Activated CD8-positive, alpha-beta memory T cell treated with anti-CD3 and anti-CD28 coated beads for 24 hours (primary cell): Measurements from ENCODE around the gene HOXA1.

Experiments used
- DNase-seq: peaks from one replicate; pipeline ENCODE4 v3.0.0-alpha.2; 2020

HOXA1 gene

GRCh38 chr7:27116031-27116961 lies 20.5 kb upstream of the HOXA1 start:
- no peak for DNase-seq

DNA sequence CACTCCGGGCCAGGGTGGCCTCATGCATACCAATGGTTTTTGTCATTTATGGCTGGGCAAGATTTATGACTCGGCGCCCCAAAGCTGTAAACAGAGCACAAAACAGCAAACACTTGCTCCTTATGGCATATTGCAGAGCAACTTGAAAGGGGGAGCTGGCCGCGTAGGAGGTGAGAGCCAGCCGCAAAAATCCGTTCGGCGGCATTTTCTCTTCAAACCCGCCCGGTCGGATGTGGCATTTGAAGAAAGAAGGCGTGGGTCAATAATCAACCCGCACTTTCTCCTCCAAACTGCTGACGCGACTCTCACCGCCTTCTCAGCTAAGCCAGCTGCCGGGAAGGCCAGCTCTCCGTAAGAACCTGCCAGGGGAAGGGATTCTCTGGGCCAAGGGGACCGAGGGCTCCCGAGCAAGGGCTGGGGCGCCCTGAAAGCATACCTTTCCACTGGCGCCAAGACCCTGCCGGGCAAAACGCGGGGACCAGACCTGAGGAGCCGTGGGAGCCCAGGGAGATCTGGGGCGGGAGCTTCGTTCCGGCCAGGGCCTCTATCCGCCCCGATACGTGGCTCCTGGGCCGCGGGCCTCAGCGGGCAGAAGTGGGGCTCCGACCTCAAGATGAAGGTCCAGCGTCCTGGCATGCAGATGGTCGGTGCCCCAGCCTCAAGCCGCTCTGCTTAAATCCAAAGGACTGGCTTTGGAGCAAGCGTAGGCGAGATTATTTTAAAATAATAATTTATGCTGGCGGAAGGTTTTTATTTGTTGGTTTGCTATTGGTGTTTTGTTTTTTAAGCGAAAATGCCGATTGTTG lies 19.6 kb upstream of the HOXA1 start:
- no peak for DNase-seq

DNA sequence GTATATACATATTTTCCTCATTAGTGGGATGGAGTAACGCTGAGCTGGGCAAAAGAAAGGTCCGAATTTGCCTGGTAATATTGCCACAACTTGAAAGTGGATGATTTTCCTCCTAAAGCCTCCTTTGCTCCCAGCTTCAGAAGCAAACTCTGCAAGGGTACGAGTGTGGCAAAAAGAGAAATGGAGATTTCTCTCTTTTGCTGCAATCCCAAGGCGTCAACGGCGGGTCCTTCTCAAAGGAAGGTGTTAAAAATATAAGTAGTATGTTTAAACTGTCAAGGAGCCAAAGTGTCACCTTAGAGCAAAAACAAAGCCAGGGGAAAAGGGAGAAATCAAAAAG lies 19.1 kb upstream of the HOXA1 start:
- DNase-seq, result no peak

GRCh38 chr7:27113991-27114769 lies 18.4 kb upstream of the HOXA1 start:
- no peak for DNase-seq

DNA sequence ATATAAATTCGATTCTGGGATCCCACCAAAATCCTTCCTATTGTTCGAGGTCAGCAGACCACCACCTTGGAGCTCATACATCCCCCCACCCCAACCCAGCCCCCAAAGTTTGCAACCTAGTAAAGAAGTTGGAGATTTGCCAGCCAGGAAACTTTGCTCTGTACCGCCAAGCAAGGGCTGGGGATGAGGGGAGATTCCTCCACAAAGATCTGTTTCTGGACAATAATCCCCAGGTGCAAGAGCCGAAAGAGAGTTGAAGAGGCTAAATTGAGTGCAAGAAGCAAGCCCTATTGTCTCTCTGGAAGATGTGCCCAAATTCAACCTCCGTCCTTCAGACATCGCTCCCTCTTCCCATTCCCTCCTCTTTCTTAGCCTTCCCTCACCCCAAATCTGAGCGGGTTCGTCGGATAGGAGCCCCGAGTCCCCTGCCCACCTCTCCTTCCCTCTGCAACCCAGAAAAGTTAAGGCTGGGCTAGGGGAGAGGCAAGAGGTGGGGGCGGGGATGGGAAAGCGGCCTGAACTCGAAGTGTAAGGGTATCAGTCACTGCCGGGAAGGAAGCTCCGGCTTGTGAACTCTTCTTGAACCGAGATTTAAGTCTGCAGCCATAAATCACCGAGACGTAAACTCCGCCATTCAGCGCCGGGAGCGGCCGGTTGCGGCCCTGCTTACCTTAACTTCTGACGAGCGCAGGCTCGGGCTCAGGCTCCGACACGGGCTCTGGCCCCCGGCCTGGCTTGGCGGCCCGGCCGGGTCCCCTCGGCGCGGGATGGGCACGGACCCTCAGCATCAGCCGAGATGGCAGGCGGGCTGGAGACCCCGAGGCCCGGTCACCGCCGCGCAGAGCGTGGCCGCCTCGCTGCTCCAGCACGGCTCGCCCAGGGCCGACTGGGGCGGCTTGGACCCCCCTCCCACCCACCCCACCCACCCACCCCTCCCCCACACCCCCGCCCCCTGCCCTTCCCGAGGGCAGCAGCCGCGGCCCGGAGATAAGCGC lies 17.5 kb upstream of the HOXA1 start:
- DNase-seq, result no peak

- DNase-seq, result no peak
These were observed 16.6 kb upstream of the HOXA1 start for GRCh38 chr7:27112361-27112760.

GRCh38 chr7:27111751-27112277 lies 16.0 kb upstream of the HOXA1 start:
- no peak for DNase-seq

DNA sequence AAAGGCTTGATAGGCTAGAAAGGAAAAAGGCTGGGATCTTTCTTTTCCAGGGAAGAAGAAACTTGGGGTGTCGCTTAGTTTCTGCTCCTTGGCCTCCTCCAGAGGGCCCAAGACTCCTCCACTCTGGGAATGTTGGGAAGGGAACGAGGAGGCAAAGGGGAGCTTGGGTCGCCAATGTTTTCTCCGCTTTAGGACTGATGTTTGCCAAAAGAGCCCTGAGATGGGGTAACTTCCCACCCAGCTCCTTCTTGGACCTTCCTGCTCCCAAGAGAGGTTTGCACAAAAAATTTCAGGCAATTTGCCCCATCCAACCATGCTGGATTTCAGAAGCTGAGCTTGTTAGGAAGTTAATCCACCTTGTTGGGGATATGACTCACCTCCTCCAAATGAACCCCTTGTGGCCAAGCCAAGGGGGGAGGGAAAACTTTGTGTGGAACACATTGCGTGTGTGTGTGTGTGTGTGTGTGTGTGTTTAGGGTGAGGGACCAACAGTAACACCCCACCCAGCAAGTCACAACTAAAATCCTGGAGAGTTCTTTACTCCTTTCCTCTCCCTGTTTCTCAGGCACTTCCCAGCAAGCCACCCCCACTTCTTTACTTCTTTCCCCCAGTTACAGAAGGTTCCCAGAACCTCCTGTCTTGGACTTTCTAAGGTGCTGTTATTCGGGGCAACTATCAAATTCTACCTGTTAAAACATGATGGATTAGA lies 15.4 kb upstream of the HOXA1 start:
- no peak for DNase-seq

DNA sequence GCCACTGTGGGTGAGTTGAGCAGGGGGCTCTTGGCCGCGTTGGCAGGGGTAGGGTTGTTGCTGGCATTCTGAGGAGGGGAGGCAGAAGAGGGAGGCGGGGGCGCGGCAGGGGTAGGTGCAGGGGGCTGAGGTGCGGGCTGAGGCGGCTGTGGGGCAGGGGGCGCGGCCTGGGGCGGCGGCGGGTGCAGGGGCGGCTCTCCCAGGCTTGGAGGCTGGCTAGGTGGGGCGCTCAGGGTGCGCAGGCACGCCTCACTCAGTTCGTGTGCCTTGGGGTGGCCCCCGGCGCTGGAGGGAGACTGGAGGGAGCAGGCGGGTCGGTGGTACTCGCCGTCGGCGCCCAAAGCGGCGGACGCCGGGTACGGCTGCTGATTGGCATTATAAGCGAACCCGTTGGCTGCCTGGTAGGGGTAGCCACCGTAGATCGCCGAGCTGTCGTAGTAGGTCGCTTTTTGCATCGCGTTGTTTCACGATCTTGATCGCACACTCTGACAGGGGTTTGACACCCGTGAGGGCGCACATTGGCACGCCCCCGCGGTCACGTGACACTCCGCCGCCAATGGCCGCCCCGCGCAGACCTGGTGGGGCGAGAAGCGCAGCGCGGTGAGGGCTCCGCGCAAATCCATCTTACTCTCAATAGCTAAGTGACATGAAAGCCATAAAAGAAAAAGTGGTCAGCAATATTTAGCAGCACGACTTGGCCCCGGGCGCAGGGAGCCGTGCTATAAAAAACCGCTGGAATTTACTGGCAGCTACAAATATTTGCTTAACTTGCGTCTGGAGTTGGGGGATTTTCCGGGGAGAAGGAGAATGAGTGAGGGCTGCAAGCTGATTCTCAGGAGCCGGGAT lies 14.6 kb upstream of the HOXA1 start:
- DNase-seq, result no peak

GRCh38 chr7:27109466-27110185 lies 13.8 kb upstream of the HOXA1 start:
- no peak for DNase-seq

GRCh38 chr7:27108390-27109127 lies 12.8 kb upstream of the HOXA1 start:
- DNase-seq, result no peak

DNA sequence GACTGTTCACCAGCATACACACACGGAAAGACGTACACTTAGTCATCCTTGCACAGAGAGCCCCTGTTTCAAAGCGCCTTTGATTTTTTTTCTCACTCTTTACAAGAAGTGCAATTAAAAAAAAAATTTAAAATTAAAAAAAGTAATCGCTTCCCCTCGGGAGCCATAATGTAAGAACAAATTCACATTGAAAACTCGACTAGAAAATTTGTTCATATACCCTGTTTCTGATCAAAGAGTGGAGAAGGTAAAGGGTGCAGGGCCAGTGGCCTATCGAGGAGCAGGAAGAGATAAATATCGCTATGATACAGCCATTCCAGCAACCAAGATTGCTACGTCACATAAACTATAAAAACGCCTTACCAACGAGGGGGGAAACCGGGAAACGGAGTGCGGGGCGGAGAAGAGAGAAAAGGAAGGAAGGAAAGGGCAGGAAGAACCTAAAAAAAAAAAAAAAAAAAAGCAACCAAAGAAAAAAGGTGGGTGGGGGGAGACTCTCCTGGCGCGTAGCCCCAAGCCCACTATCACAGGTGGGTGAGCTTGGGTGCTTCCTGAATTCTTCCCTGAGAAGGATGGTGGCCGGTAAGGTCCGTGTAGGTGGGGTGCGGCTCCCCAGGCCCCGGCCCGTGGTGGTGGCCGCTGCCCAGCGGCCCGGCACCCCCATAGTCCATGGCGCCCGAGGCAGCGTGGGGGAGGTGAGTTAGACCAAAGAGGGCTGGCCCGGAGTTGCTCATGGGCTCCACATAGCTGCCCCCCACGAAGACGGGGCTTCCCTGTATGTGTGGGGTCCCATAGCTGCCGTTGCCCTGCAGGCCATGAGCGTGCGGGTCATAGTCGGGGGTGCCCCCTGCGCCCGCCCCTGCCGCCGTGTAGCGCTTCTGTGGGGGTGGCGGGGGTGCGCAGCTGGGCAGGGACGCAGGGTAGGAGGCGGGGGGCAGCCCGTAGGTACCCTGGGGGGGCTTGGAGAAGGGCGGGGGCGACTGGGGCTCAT lies 11.9 kb upstream of the HOXA1 start:
- DNase-seq, result no peak

- no peak for DNase-seq
These were observed 11.1 kb upstream of the HOXA1 start for GRCh38 chr7:27106901-27107240.

GRCh38 chr7:27106181-27106900 lies 10.5 kb upstream of the HOXA1 start:
- DNase-seq, result no peak

- no peak for DNase-seq
These were observed 9.7 kb upstream of the HOXA1 start for GRCh38 chr7:27105301-27106031.
